ENCODE measurements around the gene FYB2.

FYB2 gene

DNA sequence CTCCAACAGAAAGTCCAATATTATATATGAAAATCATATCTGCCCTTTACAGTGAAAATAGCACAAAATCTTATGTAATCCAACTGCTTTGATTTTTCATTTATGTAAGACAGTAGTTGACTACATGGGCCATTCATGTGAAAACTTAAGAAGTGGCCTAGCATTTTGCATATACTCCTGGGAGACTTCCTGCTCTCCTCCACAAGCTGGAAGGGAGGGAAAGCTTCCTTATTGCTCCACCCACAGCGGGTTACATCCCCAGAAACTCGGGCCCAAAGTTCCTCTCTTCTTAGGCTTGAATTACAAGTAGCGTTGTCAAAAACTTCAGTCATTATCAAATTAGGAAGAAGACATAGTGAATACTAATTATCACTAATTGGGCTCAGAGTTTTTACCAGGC lies 29.2 kb downstream of the FYB2 start:
- H3K4me3 ChIP-seq (ENCODE audit: control insufficient read depth, low read depth, low read length), result no peak overlapping the region
- no peak for TF ChIP-seq CTCF (conservative IDR thresholded peaks at IDR 0.05; ENCODE audit: control insufficient read depth, insufficient read depth, low read depth, low read length)
- no peak for DNase-seq (ENCODE audit: low read depth)

DNA sequence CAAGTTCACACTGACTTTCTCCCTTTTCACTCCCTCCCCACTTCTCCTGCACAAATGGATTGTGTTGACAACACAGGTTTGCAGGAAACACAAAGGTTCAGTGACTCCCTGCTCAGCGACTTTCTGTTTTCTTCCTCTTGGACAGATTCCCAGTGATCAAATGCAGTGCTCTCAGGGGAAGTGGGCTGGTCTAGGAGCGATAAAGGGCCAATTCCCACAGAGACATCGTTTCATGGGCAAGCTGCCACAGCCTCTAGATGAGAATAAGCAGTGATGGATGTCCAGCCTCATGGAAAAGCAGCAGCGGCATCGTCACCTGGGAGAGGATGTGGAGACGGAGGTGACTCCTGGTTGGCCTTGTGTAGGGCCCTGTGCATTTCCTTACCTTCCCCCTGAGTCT lies 30.6 kb downstream of the FYB2 start:
- DNase-seq (ENCODE audit: low read depth), result no peak
- TF ChIP-seq CTCF (conservative IDR thresholded peaks at IDR 0.05; ENCODE audit: control insufficient read depth, insufficient read depth, low read depth, low read length), result no peak
- no peak overlapping the region for H3K4me3 ChIP-seq (ENCODE audit: control insufficient read depth, low read depth, low read length)

DNA sequence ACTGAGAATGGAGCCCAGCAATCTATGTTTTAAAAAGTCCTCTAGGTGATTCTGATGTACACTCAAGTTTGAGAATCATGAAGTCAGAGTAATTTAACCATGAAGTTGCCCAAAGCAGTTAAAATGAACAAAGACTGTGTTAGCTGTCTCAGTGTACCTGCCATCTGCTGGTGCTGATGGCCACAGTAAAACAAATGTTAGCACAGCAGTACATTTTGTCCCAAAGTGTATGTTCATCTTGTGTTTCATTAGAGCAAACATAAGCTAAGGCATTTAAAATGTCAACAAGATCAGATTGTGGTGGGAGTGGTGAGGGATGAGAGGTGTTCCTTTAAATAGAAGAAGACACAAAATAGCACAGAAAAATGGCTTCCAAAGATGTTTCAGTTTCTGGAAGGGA lies 31.1 kb downstream of the FYB2 start:
- no peak for DNase-seq (ENCODE audit: low read depth)
- no peak overlapping the region for H3K4me3 ChIP-seq (ENCODE audit: control insufficient read depth, low read depth, low read length)
- no peak for TF ChIP-seq CTCF (conservative IDR thresholded peaks at IDR 0.05; ENCODE audit: control insufficient read depth, insufficient read depth, low read depth, low read length)

- no peak for TF ChIP-seq CTCF (conservative IDR thresholded peaks at IDR 0.05; ENCODE audit: control insufficient read depth, insufficient read depth, low read depth, low read length)
- DNase-seq (ENCODE audit: low read depth), result no peak
- no peak overlapping the region for H3K4me3 ChIP-seq (ENCODE audit: control insufficient read depth, low read depth, low read length)
Observed at GRCh38 chr1:56787330-56787729, 31.9 kb downstream of the FYB2 start.

GRCh38 chr1:56782773-56783172 lies 36.4 kb downstream of the FYB2 start:
- no peak for TF ChIP-seq CTCF (conservative IDR thresholded peaks at IDR 0.05; ENCODE audit: control insufficient read depth, insufficient read depth, low read depth, low read length)
- DNase-seq (ENCODE audit: low read depth), result no peak
- no peak overlapping the region for H3K4me3 ChIP-seq (ENCODE audit: control insufficient read depth, low read depth, low read length)

GRCh38 chr1:56780826-56781225 lies 38.4 kb downstream of the FYB2 start:
- no peak for DNase-seq (ENCODE audit: low read depth)
- H3K4me3 ChIP-seq (ENCODE audit: control insufficient read depth, low read depth, low read length), result no peak overlapping the region
- no peak for TF ChIP-seq CTCF (conservative IDR thresholded peaks at IDR 0.05; ENCODE audit: control insufficient read depth, insufficient read depth, low read depth, low read length)

GRCh38 chr1:56780128-56780750 lies 39.0 kb downstream of the FYB2 start:
- DNase-seq (ENCODE audit: low read depth), result no peak
- H3K4me3 ChIP-seq (ENCODE audit: control insufficient read depth, low read depth, low read length), result no peak overlapping the region
- TF ChIP-seq CTCF (conservative IDR thresholded peaks at IDR 0.05; ENCODE audit: control insufficient read depth, insufficient read depth, low read depth, low read length), result no peak

Measured in fibroblast of mammary gland (primary cell).